Keratinocyte (primary cell): ENCODE data around the gene UGT3A1. TPM values are rescaled to one million over a fixed set of nuclear protein-coding genes. Genes with fewer than 3 reads are reported as not detected.

Experiments
- DNase-seq: peaks from one replicate; pipeline ENCODE4 v3.0.0-alpha.2; 2011; ENCODE audit warnings: low read depth, missing footprints, low spot score
- FAIRE-seq: peaks from 2 replicates; lab custom pipeline; 2011; peaks lifted over from hg19 to GRCh38; lab: Jason Lieb, UNC
- H2AFZ ChIP-seq: 2 replicates; pipeline ENCODE4 v1.6.0; 2012; ENCODE audit warnings: low read length, control low read depth, inconsistent platforms; ENCODE audit not compliant: control insufficient read depth
- H3K27ac ChIP-seq: 2 replicates; pipeline ENCODE4 v1.5.1; 2011; ENCODE audit warnings: low read length; ENCODE audit not compliant: control insufficient read depth, insufficient read depth
- H3K27me3 ChIP-seq: 3 replicates; pipeline ENCODE4 v1.6.0; 2011; ENCODE audit warnings: low read length; ENCODE audit not compliant: control insufficient read depth, insufficient read depth; ENCODE audit errors: extremely low read depth
- H3K36me3 ChIP-seq, 2 experiments: 2 replicates in 1 of 2; 3 replicates in 1 of 2; pipeline ENCODE4 v1.5.1; 2011; ENCODE audit warnings: low read length in 2 of 2, mild to moderate bottlenecking in 1 of 2; ENCODE audit not compliant: control insufficient read depth in 2 of 2, insufficient read depth in 2 of 2; ENCODE audit errors: extremely low read depth in 1 of 2
- H3K4me1 ChIP-seq: 3 replicates; pipeline ENCODE4 v1.5.1; 2011; ENCODE audit warnings: low read length; ENCODE audit not compliant: control insufficient read depth, insufficient read depth; ENCODE audit errors: extremely low read depth
- H3K4me2 ChIP-seq: 3 replicates; pipeline ENCODE4 v1.6.0; 2011; ENCODE audit warnings: low read depth, low read length; ENCODE audit not compliant: control insufficient read depth, insufficient read depth; ENCODE audit errors: extremely low read depth
- H3K4me3 ChIP-seq, 3 experiments: fragments of 200-600 bp in 1 of 3; sonication (generic) in 1 of 3; 2 replicates in 2 of 3; 3 replicates in 1 of 3; pipeline ENCODE4 v1.5.1; 2011 to 2016; ENCODE audit warnings: low read length in 3 of 3, mild to moderate bottlenecking in 3 of 3, control low read depth in 2 of 3, inconsistent platforms in 1 of 3, low read depth in 1 of 3, mixed read lengths in 1 of 3, mixed run types in 1 of 3, moderate library complexity in 1 of 3; ENCODE audit not compliant: control insufficient read depth in 2 of 3, insufficient read depth in 2 of 3; ENCODE audit errors: extremely low read depth in 1 of 3
- H3K79me2 ChIP-seq: 2 replicates; pipeline ENCODE4 v1.6.0; 2012; ENCODE audit warnings: low read length; ENCODE audit not compliant: control insufficient read depth, insufficient read depth
- H3K9ac ChIP-seq: 3 replicates; pipeline ENCODE4 v1.6.0; 2011; ENCODE audit warnings: low read length; ENCODE audit not compliant: control insufficient read depth, insufficient read depth; ENCODE audit errors: extremely low read depth
- H3K9me1 ChIP-seq: 3 replicates; pipeline ENCODE4 v1.6.0; 2011; ENCODE audit warnings: low read length; ENCODE audit not compliant: control insufficient read depth, insufficient read depth; ENCODE audit errors: extremely low read depth
- H3K9me3 ChIP-seq: 2 replicates; pipeline ENCODE4 v1.5.1; 2012; ENCODE audit warnings: low read depth, low read length; ENCODE audit not compliant: control insufficient read depth
- H4K20me1 ChIP-seq: 3 replicates; pipeline ENCODE4 v1.6.0; 2011; ENCODE audit warnings: low read length; ENCODE audit not compliant: control insufficient read depth, insufficient read depth; ENCODE audit errors: extremely low read depth
- EZH2 ChIP-seq: IDR thresholded peaks from one replicate; pipeline ENCODE4 v1.6.1; 2012; ENCODE audit warnings: inconsistent platforms, mild to moderate bottlenecking, low read length, moderate library complexity
- dilution Hi-C: fragments of 300-500 bp; cut with MboI; formaldehyde crosslinking; loops from one replicate; pipeline ENCODE4 v1.7.0; 2020; ENCODE audit warnings: low sequenced_read_pairs; ENCODE audit not compliant: extremely low pct_ligation_motif_present
- polyA plus RNA-seq, 5 experiments: library from polyadenylated mRNA; depleted of rRNA in 3 of 5; stranded (reverse) in 3 of 5; stranded (forward) in 1 of 5; unstranded in 1 of 5; fragments of >200 nt; gene quantifications; 1 replicate in 1 of 5; 2 replicates in 3 of 5; 3 replicates in 1 of 5; pipeline versions ENCODE4 v1.2.1 to v1.2.3, GENCODE V29; 2011 to 2012; ENCODE audit warnings: missing spikeins in 2 of 5, low read depth in 1 of 5, low replicate concordance in 1 of 5
- TF ChIP-seq, protein P1 (sequence below), 3 experiments: IDR thresholded peaks in 1 of 3; conservative IDR thresholded peaks in 1 of 3; optimal IDR thresholded peaks in 1 of 3; 2 replicates in 2 of 3; 3 replicates in 1 of 3; pipeline versions ENCODE3 to v1.5.1; 2011; ENCODE audit warnings: low read length in 3 of 3, mild to moderate bottlenecking in 3 of 3, moderate library complexity in 2 of 3, control low read depth in 1 of 3, inconsistent platforms in 1 of 3; ENCODE audit not compliant: insufficient read depth in 2 of 3; ENCODE audit errors: extremely low read depth in 1 of 3

The UGT3A1 gene
- polyA plus RNA-seq, 1 donor (not counting 4 experiments of a cell fraction or from before 2014, with no cell fraction given): not detected

DNA sequence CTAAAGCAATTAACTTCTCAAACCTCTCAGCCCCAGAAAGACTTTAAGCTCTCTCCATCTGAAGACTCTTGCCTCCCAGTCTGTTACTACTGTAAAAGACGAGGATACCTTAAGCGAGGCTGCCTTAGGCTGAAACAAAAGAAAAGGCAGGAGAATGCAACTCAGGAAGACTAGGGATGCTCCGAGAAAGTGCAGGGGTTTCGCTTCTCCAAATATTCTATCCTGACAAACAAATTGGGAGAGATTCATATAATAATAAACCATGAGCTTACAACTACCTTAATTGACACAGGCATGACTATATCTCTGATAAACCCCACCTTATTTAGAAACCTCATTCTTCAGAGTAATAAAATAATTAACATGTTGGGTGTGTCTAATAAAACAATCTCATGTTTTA is 4.9 kb upstream of the UGT3A1 start:
- no peak overlapping the region for H2AFZ ChIP-seq
- DNase-seq: no peak
- H3K27ac ChIP-seq: no peak overlapping the region
- no peak overlapping the region for H3K4me3 ChIP-seq
- no peak for FAIRE-seq
- H3K79me2 ChIP-seq: no peaks in the 10 kb centered on the region
- TF ChIP-seq EZH2: no peak
- TF ChIP-seq, protein P1, sequence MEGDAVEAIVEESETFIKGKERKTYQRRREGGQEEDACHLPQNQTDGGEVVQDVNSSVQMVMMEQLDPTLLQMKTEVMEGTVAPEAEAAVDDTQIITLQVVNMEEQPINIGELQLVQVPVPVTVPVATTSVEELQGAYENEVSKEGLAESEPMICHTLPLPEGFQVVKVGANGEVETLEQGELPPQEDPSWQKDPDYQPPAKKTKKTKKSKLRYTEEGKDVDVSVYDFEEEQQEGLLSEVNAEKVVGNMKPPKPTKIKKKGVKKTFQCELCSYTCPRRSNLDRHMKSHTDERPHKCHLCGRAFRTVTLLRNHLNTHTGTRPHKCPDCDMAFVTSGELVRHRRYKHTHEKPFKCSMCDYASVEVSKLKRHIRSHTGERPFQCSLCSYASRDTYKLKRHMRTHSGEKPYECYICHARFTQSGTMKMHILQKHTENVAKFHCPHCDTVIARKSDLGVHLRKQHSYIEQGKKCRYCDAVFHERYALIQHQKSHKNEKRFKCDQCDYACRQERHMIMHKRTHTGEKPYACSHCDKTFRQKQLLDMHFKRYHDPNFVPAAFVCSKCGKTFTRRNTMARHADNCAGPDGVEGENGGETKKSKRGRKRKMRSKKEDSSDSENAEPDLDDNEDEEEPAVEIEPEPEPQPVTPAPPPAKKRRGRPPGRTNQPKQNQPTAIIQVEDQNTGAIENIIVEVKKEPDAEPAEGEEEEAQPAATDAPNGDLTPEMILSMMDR (optimal IDR thresholded peaks at IDR 0.05 in 1 of 3, IDR thresholded peaks at IDR 0.05 in 1 of 3, conservative IDR thresholded peaks at IDR 0.05 in 1 of 3; ENCODE audit: extremely low read depth in 1 of 3, insufficient read depth in 2 of 3, low read length in 3 of 3): no peak
- H3K4me2 ChIP-seq: no peak overlapping the region
- dilution Hi-C loops: no loop called here
- H3K9me1 ChIP-seq: no peaks in the 10 kb centered on the region
- peaks cover 2% of the 10 kb centered on the region for H3K27me3 ChIP-seq
- no peaks in the 10 kb centered on the region for H3K36me3 ChIP-seq
- H4K20me1 ChIP-seq: no peaks in the 10 kb centered on the region
- no peak overlapping the region for H3K9ac ChIP-seq
- no peaks in the 10 kb centered on the region for H3K4me1 ChIP-seq
- H3K9me3 ChIP-seq: no peaks in the 10 kb centered on the region

DNA sequence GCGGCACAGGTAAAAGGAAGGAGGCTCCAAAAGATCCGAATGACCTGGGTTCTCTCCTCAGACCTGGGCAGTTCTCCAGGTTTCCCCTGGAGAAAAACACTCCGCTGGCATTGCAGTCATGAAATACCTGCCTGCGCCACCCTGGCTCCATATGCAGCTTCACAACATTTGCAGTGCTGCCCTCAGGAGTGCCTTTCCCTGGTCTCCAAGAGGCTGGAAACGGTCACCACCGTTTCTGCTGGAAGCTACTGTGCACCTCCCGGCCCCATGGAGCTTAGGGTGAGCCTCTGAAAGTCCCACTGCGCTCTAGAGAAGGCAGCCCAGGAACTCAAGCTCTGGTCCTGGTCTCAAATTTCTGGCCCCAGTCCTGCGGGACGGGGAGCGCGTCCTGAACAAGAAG is 670 bp downstream of the UGT3A1 start:
- Histone ChIP-seq H4K20me1 (no peaks in the 10 kb centered on the region), H3K4me1 (no peaks in the 10 kb centered on the region), H3K36me3 (no peaks in the 10 kb centered on the region), H3K9ac (no peak overlapping the region), H3K27ac (no peak overlapping the region), H3K4me3 (no peak overlapping the region), H2AFZ (no peak overlapping the region), H3K9me1 (no peaks in the 10 kb centered on the region), H3K9me3 (no peaks in the 10 kb centered on the region), H3K4me2 (no peak overlapping the region), H3K79me2 (no peaks in the 10 kb centered on the region), H3K27me3 (peaks cover 12% of the 10 kb centered on the region)
- TF ChIP-seq, protein P1 (optimal IDR thresholded peaks at IDR 0.05 in 1 of 3, IDR thresholded peaks at IDR 0.05 in 1 of 3, conservative IDR thresholded peaks at IDR 0.05 in 1 of 3; ENCODE audit: extremely low read depth in 1 of 3, insufficient read depth in 2 of 3, low read length in 3 of 3): no peak
- no peak for TF ChIP-seq EZH2
- dilution Hi-C loops: no loop called here
- FAIRE-seq (no peak), DNase-seq (no peak)
